Spleen (tissue), 11 donors: Measurements from ENCODE around the gene SLC20A1. TPM values are rescaled to one million over a fixed set of nuclear protein-coding genes. Genes with fewer than 3 reads are reported as not detected.
A peak's percentile ranks its signal among the peaks of the same experiment; 100 is the strongest.

Experiments used
- DNase-seq: peaks from one replicate; pipeline ENCODE4 v3.0.0-alpha.2; 2020
- H3K27ac ChIP-seq, 8 donors: fragments of 200-600 bp; sonication (generic) in 7 of 8; 1 replicate in 4 of 8; 2 replicates in 4 of 8; pipeline versions ENCODE4 v1.5.0 to v1.8.0; 2016 to 2021; ENCODE audit warnings: inconsistent platforms in 4 of 8, mild to moderate bottlenecking in 4 of 8, moderate library complexity in 1 of 8
- H3K27me3 ChIP-seq, 7 donors: fragments of 200-600 bp; sonication (generic) in 6 of 7; replicated peaks in 1 of 7; 1 replicate in 4 of 7; 2 replicates in 3 of 7; pipeline versions ENCODE4 v1.5.0 to v1.8.0; 2016 to 2021; ENCODE audit warnings: inconsistent platforms in 3 of 7, mild to moderate bottlenecking in 1 of 7
- H3K36me3 ChIP-seq, 6 donors: fragments of 200-600 bp; sonication (generic) in 5 of 6; 1 replicate in 4 of 6; 2 replicates in 2 of 6; pipeline versions ENCODE4 v1.5.0 to v1.8.0; 2016 to 2021; ENCODE audit warnings: inconsistent platforms in 2 of 6
- H3K4me1 ChIP-seq, 6 donors: fragments of 200-600 bp; sonication (generic) in 5 of 6; 1 replicate in 3 of 6; 2 replicates in 3 of 6; pipeline versions ENCODE4 v1.5.0 to v1.8.0; 2016 to 2021; ENCODE audit warnings: inconsistent platforms in 3 of 6
- H3K4me3 ChIP-seq, 8 donors: fragments of 200-600 bp; sonication (generic) in 7 of 8; 1 replicate in 4 of 8; 2 replicates in 4 of 8; pipeline versions ENCODE4 v1.5.0 to v1.8.0; 2016 to 2021; ENCODE audit warnings: inconsistent platforms in 4 of 8, mild to moderate bottlenecking in 4 of 8, moderate library complexity in 2 of 8
- H3K9me3 ChIP-seq, 8 donors: fragments of 200-600 bp; sonication (generic) in 7 of 8; 1 replicate in 4 of 8; 2 replicates in 4 of 8; pipeline versions ENCODE4 v1.5.0 to v1.8.0; 2016 to 2021; ENCODE audit warnings: inconsistent platforms in 4 of 8
- POLR2A ChIP-seq, 3 donors: fragments of 450-650 bp; IDR thresholded peaks; one replicate each; pipeline ENCODE4 v1.5.1; 2017; ENCODE audit warnings: antibody characterized with exemption in 3 of 3, mild to moderate bottlenecking in 1 of 3
- POLR2AphosphoS5 ChIP-seq, 3 donors: sonication (generic); formaldehyde crosslinking; IDR thresholded peaks; one replicate each; pipeline ENCODE4 v1.5.1; 2017; ENCODE audit warnings: antibody characterized with exemption in 3 of 3
- WGBS, 5 donors: extraction: QIAGEN DNeasy Blood & Tissue Kit in 3 of 5; methylation state at CpG; one replicate each; pipeline versions ENCODE4 v1.1.5 to v1.1.7; 2013 to 2018; 5-methylcytosine and 5-hydroxymethylcytosine counted together
- intact Hi-C: fragments of 100-400 bp; cut with DNase I; formaldehyde crosslinking; loops from one replicate; pipeline ENCODE4 v1.15.0; 2023; ENCODE audit warnings: low total_unique reads
- polyA plus RNA-seq, 3 donors: library from polyadenylated mRNA; stranded (reverse); fragments of 200-250 nt; gene quantifications; one replicate each; pipeline ENCODE4 v1.2.1, GENCODE V29; 2013
- total RNA-seq, 7 donors: library from RNA; depleted of rRNA in 3 of 7; stranded (reverse); fragments of >200 nt in 3 of 7; fragmentation: NEBNext Ultra II Directional in 4 of 7; extraction: Animal tissue kit (Norgen Biotek cat#: 25700) in 4 of 7; gene quantifications; one replicate each; pipeline versions ENCODE4 v1.1.0 to v1.2.1, GENCODE V29; 2016 to 2021
- TF ChIP-seq, protein P1 (sequence below), 11 experiments: fragments of 200-600 bp in 7 of 11; fragments of 450-650 bp in 4 of 11; sonication (generic) in 4 of 11; IDR thresholded peaks in 8 of 11; conservative IDR thresholded peaks in 3 of 11; 1 replicate in 7 of 11; 2 replicates in 4 of 11; pipeline versions ENCODE4 v1.4.0 to v1.8.0; 2016 to 2021; ENCODE audit warnings: antibody characterized with exemption in 11 of 11, inconsistent platforms in 4 of 11, mild to moderate bottlenecking in 1 of 11
- donor health status: healthy with polysubstance abuse.
- donor health status: DM: no; HTN: no; CAD: no; lungs with moderate emphysema.
- donor health status: DM: no; HTN: no; CAD: no.
- donor health status: Bipolar disorder and iron deficiency.
- donor health status: healthy.
- donor health status: DM: no; HTN: no; CAD: no.
- donor health status: DM: yes; HTN: yes; CAD: no.

SLC20A1 gene
- total and polyA plus RNA-seq, 10 donors: 15.4 to 83.6 (median 57.6) TPM

DNA sequence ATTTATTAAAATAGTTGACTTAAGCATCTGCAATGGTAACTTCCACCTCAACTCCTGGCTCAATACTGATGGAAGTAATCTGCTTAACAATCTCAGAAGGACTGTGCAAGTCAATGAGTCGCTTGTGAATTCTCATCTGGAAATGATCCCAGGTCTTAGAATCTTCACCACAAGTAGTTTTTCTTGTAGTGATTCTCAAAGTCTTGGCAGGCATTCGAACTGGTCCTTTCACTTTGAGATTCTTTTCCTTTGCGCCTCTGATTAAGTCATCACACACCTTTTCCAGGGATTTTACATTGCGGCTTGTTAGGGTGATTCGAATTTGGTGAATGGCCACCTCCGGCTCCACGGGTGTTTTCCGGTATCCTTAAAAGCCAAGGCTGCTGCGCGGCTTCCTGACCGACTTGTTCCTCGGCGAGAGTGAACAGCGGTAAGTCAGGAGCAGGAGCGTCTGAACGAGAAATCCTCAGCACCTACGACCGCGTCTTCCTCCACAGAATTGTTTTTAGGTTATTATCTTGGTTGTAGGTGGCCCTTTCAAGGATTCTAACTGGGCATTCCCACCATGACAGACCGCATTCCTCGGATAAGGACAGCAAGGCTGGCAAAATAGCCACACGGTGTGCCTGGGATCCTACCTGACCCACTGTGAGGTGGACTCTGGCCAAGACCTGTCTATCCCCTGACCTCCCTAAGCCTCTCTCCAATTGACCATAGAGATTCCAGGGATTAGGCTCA lies 23.8 kb upstream of the SLC20A1 start:
- H3K9me3 ChIP-seq: no peaks in the 10 kb centered on the region
- WGBS, 5 donors: 87 to 93% (median 91%) methylated on average over 22 of the region's 22 CpGs
- no peak overlapping the region for H3K27ac ChIP-seq
- TF ChIP-seq, protein P1, sequence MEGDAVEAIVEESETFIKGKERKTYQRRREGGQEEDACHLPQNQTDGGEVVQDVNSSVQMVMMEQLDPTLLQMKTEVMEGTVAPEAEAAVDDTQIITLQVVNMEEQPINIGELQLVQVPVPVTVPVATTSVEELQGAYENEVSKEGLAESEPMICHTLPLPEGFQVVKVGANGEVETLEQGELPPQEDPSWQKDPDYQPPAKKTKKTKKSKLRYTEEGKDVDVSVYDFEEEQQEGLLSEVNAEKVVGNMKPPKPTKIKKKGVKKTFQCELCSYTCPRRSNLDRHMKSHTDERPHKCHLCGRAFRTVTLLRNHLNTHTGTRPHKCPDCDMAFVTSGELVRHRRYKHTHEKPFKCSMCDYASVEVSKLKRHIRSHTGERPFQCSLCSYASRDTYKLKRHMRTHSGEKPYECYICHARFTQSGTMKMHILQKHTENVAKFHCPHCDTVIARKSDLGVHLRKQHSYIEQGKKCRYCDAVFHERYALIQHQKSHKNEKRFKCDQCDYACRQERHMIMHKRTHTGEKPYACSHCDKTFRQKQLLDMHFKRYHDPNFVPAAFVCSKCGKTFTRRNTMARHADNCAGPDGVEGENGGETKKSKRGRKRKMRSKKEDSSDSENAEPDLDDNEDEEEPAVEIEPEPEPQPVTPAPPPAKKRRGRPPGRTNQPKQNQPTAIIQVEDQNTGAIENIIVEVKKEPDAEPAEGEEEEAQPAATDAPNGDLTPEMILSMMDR (IDR thresholded peaks at IDR 0.05 in 8 of 11, conservative IDR thresholded peaks at IDR 0.05 in 3 of 11): no peak
- no peak for TF ChIP-seq POLR2A (IDR thresholded peaks at IDR 0.05)
- TF ChIP-seq POLR2AphosphoS5 (IDR thresholded peaks at IDR 0.05): no peak
- H3K27me3 ChIP-seq: no peaks in the 10 kb centered on the region
- peaks cover 7 to 32% (median 17%) of the 10 kb centered on the region in 6 donors for H3K4me1 ChIP-seq
- intact Hi-C loops: no loop called here
- no peaks in the 10 kb centered on the region for H3K36me3 ChIP-seq
- no peak overlapping the region for H3K4me3 ChIP-seq
- no peak for DNase-seq

DNA sequence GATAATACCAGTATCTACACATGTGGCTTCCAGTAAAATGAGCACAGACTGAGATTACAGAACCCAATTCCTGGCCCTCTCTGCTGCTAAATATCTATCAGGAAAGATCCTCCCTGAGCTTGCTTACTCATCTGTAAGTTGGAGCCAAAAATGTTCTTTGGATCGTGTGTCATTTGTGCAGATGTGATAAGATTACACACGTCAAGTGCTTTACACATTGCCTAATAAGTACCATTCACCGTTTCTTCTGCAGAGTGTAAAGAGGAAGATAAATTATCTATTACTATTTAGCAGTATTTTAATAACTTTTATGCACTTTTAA lies 23.2 kb upstream of the SLC20A1 start:
- no peak overlapping the region for H3K27ac ChIP-seq
- intact Hi-C loops: no loop called here
- H3K27me3 ChIP-seq: no peaks in the 10 kb centered on the region
- H3K4me1 ChIP-seq: peaks cover 10 to 37% (median 22%) of the 10 kb centered on the region in 6 donors
- no peak for DNase-seq
- no peaks in the 10 kb centered on the region for H3K36me3 ChIP-seq
- TF ChIP-seq POLR2AphosphoS5 (IDR thresholded peaks at IDR 0.05) (no peak), POLR2A (IDR thresholded peaks at IDR 0.05) (no peak)
- TF ChIP-seq, protein P1 (IDR thresholded peaks at IDR 0.05 in 8 of 11, conservative IDR thresholded peaks at IDR 0.05 in 3 of 11): no peak
- H3K4me3 ChIP-seq: no peak overlapping the region
- no peaks in the 10 kb centered on the region for H3K9me3 ChIP-seq
- 26 to 57% (median 45%) methylated on average over 3 of the region's 3 CpGs for WGBS, 5 donors

DNA sequence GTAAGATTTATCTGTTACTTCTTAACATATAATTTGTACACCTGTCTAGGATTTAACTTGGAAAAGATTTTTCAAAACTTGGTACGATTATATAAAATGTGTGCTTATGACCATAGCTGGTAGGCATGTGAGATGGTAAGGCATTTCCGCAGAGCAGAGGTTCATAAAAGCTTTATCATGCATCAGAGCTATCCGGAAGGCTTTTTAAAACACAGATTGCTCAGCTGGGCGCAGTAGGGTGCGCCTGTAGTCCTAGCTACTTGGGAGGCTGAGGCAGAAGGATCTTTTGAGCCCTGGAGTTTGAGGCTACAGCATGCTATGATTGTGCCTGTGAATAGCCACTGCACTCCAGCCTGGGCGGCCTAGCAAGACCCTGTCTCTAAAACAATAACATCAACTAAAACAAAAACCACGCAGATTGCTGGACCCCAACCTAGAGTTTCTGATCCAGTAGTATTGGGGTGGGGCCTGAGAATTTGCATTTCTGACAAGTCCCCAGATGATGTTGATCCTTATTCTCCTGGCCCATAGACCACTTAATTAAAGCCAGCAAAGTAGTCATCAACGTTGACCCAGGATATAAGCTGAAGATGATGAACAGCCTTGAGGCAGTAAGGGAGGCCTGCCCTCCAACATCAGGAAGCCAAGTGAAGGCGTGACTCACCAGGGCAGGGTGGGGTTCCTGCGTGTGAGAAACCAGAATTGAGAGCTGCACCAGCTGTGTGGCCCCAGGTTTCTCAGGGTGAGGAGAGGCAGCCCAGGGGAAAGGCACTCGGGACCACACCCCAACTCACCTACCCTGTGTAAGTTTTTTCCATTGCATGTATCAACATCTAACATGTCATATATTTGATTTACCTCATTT lies 21.6 kb upstream of the SLC20A1 start:
- Histone ChIP-seq H3K36me3 (no peaks in the 10 kb centered on the region), H3K27me3 (no peaks in the 10 kb centered on the region), H3K27ac (peak overlapping the region in 4 of 8 donors; percentile 15 to 82 (median 68)), H3K4me3 (no peak overlapping the region), H3K9me3 (no peaks in the 10 kb centered on the region), H3K4me1 (peaks cover 10 to 50% (median 26%) of the 10 kb centered on the region in 6 donors)
- WGBS, 5 donors: 63 to 75% (median 68%) methylated on average over 11 of the region's 11 CpGs
- intact Hi-C loops: no loop called here
- peak in 1 of 3 donors; percentile 39 for TF ChIP-seq POLR2AphosphoS5 (IDR thresholded peaks at IDR 0.05)
- TF ChIP-seq POLR2A (IDR thresholded peaks at IDR 0.05): no peak
- DNase-seq: no peak

DNA sequence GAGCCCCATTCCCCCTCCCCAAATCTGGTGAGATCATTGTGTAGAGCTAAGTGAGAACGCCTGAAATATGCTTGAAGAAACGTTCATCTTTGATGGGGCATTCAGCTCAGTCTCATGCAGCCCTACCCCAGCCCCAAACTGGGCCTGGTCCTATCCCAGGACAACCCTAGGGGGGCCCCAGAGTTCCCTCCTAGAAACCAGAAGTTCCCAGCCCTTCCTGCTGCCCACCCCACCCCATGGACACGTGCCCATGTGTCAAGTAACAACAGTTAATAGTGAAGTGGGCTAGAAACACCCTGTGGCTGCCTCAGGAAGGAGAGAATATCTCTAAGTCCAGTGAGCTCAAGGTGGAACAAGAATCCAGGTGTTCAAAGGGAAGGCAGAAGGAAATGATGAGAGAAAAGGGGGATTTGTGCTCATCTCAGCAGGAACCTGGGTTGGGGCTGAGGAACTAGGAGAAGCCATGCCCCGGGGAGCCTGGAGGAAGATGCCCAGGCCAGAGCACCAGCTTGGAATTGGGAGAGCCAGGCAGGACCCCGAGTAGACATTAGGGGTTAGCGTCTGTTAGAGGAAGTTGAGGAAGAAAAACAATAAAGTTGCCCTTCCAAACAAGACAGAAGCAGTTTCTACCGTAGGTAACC lies 20.1 kb upstream of the SLC20A1 start:
- TF ChIP-seq POLR2AphosphoS5 (IDR thresholded peaks at IDR 0.05) (no peak), POLR2A (IDR thresholded peaks at IDR 0.05) (no peak)
- TF ChIP-seq, protein P1 (IDR thresholded peaks at IDR 0.05 in 8 of 11, conservative IDR thresholded peaks at IDR 0.05 in 3 of 11): no peak
- H3K4me1 ChIP-seq: peaks cover 10 to 62% (median 36%) of the 10 kb centered on the region in 6 donors
- intact Hi-C loops: loop anchor here (5.0 kb wide), 1 partner anchor 102 kb away; no protein-coding TSS in a partner anchor
- no peaks in the 10 kb centered on the region for H3K27me3 ChIP-seq
- 60 to 72% (median 63%) methylated on average over 7 of the region's 7 CpGs for WGBS, 5 donors
- no peak overlapping the region for H3K4me3 ChIP-seq
- no peaks in the 10 kb centered on the region for H3K36me3 ChIP-seq
- H3K27ac ChIP-seq: peak overlapping the region in 3 of 8 donors; percentile 79 to 83 (median 82)
- H3K9me3 ChIP-seq: no peaks in the 10 kb centered on the region
- DNase-seq: no peak
